Measurements from ENCODE around the gene PARP9. TPM values are rescaled to one million over a fixed set of nuclear protein-coding genes. Genes with fewer than 3 reads are reported as not detected.

The PARP9 gene
- total and polyA plus RNA-seq, 2 donors: 24.1 to 30.1 TPM

Small RNA genes lying within 50 kb of the gene (small RNA-seq; reads per million reads assigned to genes)
- gene AC096861.1: not detected

Other genes with a start within 250 kb of the PARP9 start
- gene CSTA, start 239.1 kb downstream of the PARP9 start, total RNA-seq: 10.0 TPM
- 12.4 TPM for gene CSTA, start 239.1 kb downstream of the PARP9 start, polyA plus RNA-seq
- gene MIX23, start 181.1 kb downstream of the PARP9 start, total RNA-seq: 40.0 TPM
- gene MIX23, start 181.1 kb downstream of the PARP9 start, polyA plus RNA-seq: 13.1 TPM
- 24.2 TPM for gene FAM162A, start 180.1 kb downstream of the PARP9 start, total RNA-seq
- gene FAM162A, start 180.1 kb downstream of the PARP9 start, polyA plus RNA-seq: 85.1 TPM
- gene WDR5B, start 148.2 kb downstream of the PARP9 start, total RNA-seq: 8.1 TPM
- gene WDR5B, start 148.2 kb downstream of the PARP9 start, polyA plus RNA-seq: 2.9 TPM
- 38.0 TPM for gene KPNA1, start 49.4 kb downstream of the PARP9 start, total RNA-seq
- gene KPNA1, start 49.4 kb downstream of the PARP9 start, polyA plus RNA-seq: 22.5 TPM
- 31.7 TPM for gene DTX3L, start within 50 bp of the PARP9 start, total RNA-seq
- gene DTX3L, start within 50 bp of the PARP9 start, polyA plus RNA-seq: 12.8 TPM
- gene PARP15, start 13.3 kb upstream of the PARP9 start, total RNA-seq: 1.3 TPM
- 0.73 TPM for gene PARP15, start 13.3 kb upstream of the PARP9 start, polyA plus RNA-seq
- gene PARP14, start 116.5 kb upstream of the PARP9 start, total RNA-seq: 52.0 TPM
- gene PARP14, start 116.5 kb upstream of the PARP9 start, polyA plus RNA-seq: 9.7 TPM
- 13.2 TPM for gene HSPBAP1, start 229.5 kb upstream of the PARP9 start, total RNA-seq
- 5.7 TPM for gene HSPBAP1, start 229.5 kb upstream of the PARP9 start, polyA plus RNA-seq
- gene SLC49A4, start 230.8 kb upstream of the PARP9 start, total RNA-seq: 20.0 TPM
- gene SLC49A4, start 230.8 kb upstream of the PARP9 start, polyA plus RNA-seq: 7.7 TPM